Glutamatergic neuron (in vitro differentiated cells): Measurements from ENCODE around the gene CD276. TPM values are rescaled to one million over a fixed set of nuclear protein-coding genes. Genes with fewer than 3 reads are reported as not detected.

Experiments used
- total RNA-seq: library from RNA; stranded (reverse); fragmentation: NEBNext Ultra II Directional; extraction: Animal tissue kit (Norgen Biotek cat#: 25700); gene quantifications from one replicate; pipeline ENCODE4 v1.2.1, GENCODE V29; 2021; ENCODE audit not compliant: unreplicated experiment

CD276 gene
- total RNA-seq, 1 donor from 2014 or later, result 192 TPM

Other genes starting within 250 kb of the CD276 start
- gene REC114, start 241.2 kb upstream of the CD276 start, total RNA-seq, result not detected
- gene NPTN, start 51.0 kb upstream of the CD276 start, total RNA-seq, result 86.6 TPM
- 86.6 TPM for gene INSYN1, start 69.0 kb downstream of the CD276 start, total RNA-seq
- not detected for gene TBC1D21, start 189.2 kb downstream of the CD276 start, total RNA-seq
- 163 TPM for gene LOXL1, start 242.1 kb downstream of the CD276 start, total RNA-seq